Erythroblast (primary cell): ENCODE measurements around the gene CHST15.

Experiments used
- GATA1 ChIP-seq: IDR thresholded peaks from 2 replicates; pipeline ENCODE4 v1.6.1; 2011; ENCODE audit warnings: low read depth, mild to moderate bottlenecking, control low read depth, low read length, moderate library complexity
- POLR2A ChIP-seq: IDR thresholded peaks from 2 replicates; pipeline ENCODE4 v1.6.1; 2011; ENCODE audit warnings: mild to moderate bottlenecking, low read length

- TF ChIP-seq POLR2A (no peak), GATA1 (no peak)
These were observed 72.2 kb downstream of the CHST15 start for GRCh38 chr10:124020981-124021815.
